ENCODE results near the gene KRT15. TPM values are rescaled to one million over a fixed set of nuclear protein-coding genes. Genes with fewer than 3 reads are reported as not detected.

The KRT15 gene
- total RNA-seq, 6 experiments from 2014 or later: not detected

DNA sequence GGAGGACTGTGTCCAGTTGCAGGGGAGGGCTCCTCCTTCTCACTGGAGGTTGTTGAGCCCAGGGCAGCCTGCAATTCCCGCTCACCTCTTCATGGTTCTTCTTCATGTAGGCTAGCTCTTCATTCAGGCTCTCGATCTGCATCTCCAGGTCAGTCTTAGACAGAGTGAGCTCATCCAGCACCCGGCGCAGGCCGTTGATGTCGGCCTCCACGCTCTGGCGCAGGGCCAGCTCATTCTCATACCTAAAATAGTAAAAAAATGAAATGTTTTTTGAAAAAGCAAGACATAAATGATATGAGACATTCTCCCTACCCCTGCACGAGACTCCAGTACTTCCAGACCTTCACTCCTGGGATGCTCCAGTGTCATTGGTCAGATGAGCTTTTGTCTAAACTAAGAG, 15.5 kb downstream of the KRT15 start:
- 74% methylated on average over 9 of the region's 9 CpGs for WGBS (ENCODE audit: insufficient coverage, low coverage, low lambda C conversion rate, missing lambda C conversion rate)
- Histone ChIP-seq H3K36me3 (no peaks in the 10 kb centered on the region), H3K4me3 (no peak overlapping the region), H3K4me1 (no peaks in the 10 kb centered on the region), H3K27me3 (no peaks in the 10 kb centered on the region), H3K27ac (no peak overlapping the region), H3K9me3 (no peaks in the 10 kb centered on the region)
- ATAC-seq: no peak
- intact Hi-C loops (cut with DNase I): no loop called here
- TF ChIP-seq POLR2A (IDR thresholded peaks at IDR 0.05): no peak
- TF ChIP-seq, protein P1, sequence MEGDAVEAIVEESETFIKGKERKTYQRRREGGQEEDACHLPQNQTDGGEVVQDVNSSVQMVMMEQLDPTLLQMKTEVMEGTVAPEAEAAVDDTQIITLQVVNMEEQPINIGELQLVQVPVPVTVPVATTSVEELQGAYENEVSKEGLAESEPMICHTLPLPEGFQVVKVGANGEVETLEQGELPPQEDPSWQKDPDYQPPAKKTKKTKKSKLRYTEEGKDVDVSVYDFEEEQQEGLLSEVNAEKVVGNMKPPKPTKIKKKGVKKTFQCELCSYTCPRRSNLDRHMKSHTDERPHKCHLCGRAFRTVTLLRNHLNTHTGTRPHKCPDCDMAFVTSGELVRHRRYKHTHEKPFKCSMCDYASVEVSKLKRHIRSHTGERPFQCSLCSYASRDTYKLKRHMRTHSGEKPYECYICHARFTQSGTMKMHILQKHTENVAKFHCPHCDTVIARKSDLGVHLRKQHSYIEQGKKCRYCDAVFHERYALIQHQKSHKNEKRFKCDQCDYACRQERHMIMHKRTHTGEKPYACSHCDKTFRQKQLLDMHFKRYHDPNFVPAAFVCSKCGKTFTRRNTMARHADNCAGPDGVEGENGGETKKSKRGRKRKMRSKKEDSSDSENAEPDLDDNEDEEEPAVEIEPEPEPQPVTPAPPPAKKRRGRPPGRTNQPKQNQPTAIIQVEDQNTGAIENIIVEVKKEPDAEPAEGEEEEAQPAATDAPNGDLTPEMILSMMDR (IDR thresholded peaks at IDR 0.05): no peak
- no peak for DNase-seq

DNA sequence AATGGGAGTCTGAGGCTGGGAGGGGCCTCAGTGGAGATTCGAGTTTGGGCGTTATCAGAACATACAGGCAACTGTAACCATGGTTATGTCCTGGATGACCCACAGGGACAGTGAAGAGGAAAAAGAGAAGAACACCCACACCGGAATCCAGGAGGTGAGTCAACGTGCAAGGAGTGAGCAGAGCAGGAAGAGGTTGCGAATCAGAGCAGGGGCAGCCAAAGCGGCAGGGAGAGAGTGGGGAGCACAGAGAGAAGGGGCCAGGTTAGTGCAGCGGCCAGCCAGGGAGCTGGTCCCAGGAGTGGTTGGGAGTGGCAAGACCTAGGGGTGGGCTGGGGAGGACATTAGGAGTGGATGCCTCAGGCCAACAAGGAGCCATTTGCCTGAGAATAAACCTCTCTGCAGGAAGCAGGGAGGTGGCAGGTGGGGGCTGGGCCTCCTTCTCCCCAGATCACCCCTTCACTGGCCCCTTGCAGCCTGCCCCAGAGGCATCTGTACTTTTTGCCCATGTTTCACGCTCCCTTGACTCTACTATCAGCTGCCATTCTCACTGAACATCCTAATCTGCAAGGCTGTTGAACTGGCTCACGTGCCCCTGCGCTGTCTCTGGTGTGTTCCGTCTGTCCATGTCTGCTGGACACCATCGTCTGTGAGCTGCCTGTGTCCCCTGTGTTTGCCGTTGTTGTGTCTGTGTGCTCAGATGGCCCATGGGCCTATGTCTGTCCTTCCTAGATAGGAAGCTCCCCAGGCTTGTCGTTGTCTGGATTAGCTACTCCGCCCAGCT, 18.4 kb downstream of the KRT15 start:
- no peaks in the 10 kb centered on the region for H3K4me1 ChIP-seq
- 59% methylated on average over 15 of the region's 15 CpGs for WGBS (ENCODE audit: insufficient coverage, low coverage, low lambda C conversion rate, missing lambda C conversion rate)
- TF ChIP-seq, protein P1 (IDR thresholded peaks at IDR 0.05): no peak
- no peak for TF ChIP-seq POLR2A (IDR thresholded peaks at IDR 0.05)
- H3K27me3 ChIP-seq: no peaks in the 10 kb centered on the region
- no peaks in the 10 kb centered on the region for H3K36me3 ChIP-seq
- ATAC-seq (peak in 1 of 4 donors; percentile 11), DNase-seq (no peak)
- intact Hi-C loops (cut with DNase I): no loop called here
- H3K4me3 ChIP-seq: no peak overlapping the region
- H3K27ac ChIP-seq: no peak overlapping the region
- no peaks in the 10 kb centered on the region for H3K9me3 ChIP-seq

DNA sequence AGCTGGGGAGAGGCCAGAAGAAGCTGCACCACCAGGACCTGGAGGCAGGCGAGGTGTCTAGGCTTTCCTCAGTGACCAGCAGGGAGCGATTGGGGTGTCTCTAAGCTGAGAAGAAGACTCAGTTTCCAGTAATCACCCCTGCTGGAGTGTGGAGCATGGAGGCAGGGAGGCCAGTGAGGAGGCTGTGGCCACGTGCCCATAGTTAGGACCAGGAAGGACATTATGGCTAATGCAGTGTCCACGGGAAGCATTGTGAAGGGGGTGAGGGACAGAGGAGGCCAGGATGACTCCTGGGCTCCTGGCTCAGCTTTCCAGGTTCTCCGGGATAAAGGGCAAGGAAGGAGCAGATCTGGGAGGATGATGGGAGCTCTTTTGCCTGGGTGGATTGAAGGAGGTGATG, 19.0 kb downstream of the KRT15 start:
- H3K27ac ChIP-seq: no peak overlapping the region
- intact Hi-C loops (cut with DNase I): no loop called here
- DNase-seq (no peak), ATAC-seq (no peak)
- H3K4me3 ChIP-seq: no peak overlapping the region
- H3K4me1 ChIP-seq: no peaks in the 10 kb centered on the region
- H3K27me3 ChIP-seq: no peaks in the 10 kb centered on the region
- H3K9me3 ChIP-seq: no peaks in the 10 kb centered on the region
- no peaks in the 10 kb centered on the region for H3K36me3 ChIP-seq
- TF ChIP-seq, protein P1 (IDR thresholded peaks at IDR 0.05): no peak
- TF ChIP-seq POLR2A (IDR thresholded peaks at IDR 0.05): no peak
- WGBS (ENCODE audit: insufficient coverage, low coverage, low lambda C conversion rate, missing lambda C conversion rate): 46% methylated on average over 3 of the region's 5 CpGs

DNA sequence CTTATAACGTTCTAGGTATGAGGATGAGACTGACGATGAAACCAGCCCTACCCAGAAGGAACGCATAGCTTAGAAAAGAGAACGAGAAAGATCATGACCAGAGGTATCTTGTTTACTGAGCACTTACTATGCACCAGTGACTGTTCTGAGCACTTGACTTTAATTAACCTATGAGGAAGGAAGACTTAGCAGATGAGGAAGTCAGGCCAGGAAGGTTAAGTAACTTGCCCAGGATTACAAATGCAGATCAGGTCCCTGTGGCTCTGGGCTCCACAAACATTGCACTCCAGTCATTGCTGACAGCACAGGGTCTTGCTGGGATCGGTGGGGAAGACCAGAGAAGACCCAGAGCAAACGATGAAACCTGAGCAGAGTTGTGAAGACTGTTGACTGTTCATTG, 20.4 kb downstream of the KRT15 start:
- TF ChIP-seq, protein P1 (IDR thresholded peaks at IDR 0.05): no peak
- TF ChIP-seq POLR2A (IDR thresholded peaks at IDR 0.05): no peak
- Histone ChIP-seq H3K27me3 (no peaks in the 10 kb centered on the region), H3K9me3 (no peaks in the 10 kb centered on the region), H3K4me1 (no peaks in the 10 kb centered on the region), H3K36me3 (no peaks in the 10 kb centered on the region), H3K4me3 (no peak overlapping the region), H3K27ac (peak overlapping the region; percentile 18 to 41 (median 25))
- ATAC-seq (peak; percentile 38 to 67 (median 51)), DNase-seq (no peak)
- WGBS (ENCODE audit: insufficient coverage, low coverage, low lambda C conversion rate, missing lambda C conversion rate): 31% methylated on average over 5 of the region's 6 CpGs
- intact Hi-C loops (cut with DNase I): no loop called here

Data from right lobe of liver (tissue), 6 donors.